Measurements from ENCODE around the gene LILRA2.
"Not testable (repeated sequence)": the region's sequence is repeated elsewhere in the genome, so short reads cannot be mapped to it uniquely, and the experiment has no call there.

Gene LILRA2

GRCh38 chr19:54551293-54551692 is 22.3 kb upstream of the LILRA2 start:
- Histone ChIP-seq H3K27me3 (ENCODE audit: low read depth, low read length) (no peaks in the 10 kb centered on the region), H3K4me1 (ENCODE audit: control insufficient read depth in 1 of 2, insufficient read depth in 2 of 2, low read length in 2 of 2) (no peaks in the 10 kb centered on the region), H3K27ac (ENCODE audit: low read length) (no peak overlapping the region), H3K9me3 (ENCODE audit: control insufficient read depth in 1 of 2, low read length in 2 of 2) (no peaks in the 10 kb centered on the region), H3K4me3 (ENCODE audit: low read depth in 1 of 2, low read length in 2 of 2) (no peak overlapping the region), H3K36me3 (ENCODE audit: control insufficient read depth in 1 of 2, insufficient read depth in 2 of 2, low read length in 2 of 2) (no peaks in the 10 kb centered on the region)

- Histone ChIP-seq H3K27ac (ENCODE audit: low read length) (no peak overlapping the region), H3K4me1 (ENCODE audit: control insufficient read depth in 1 of 2, insufficient read depth in 2 of 2, low read length in 2 of 2) (no peaks in the 10 kb centered on the region), H3K4me3 (ENCODE audit: low read depth in 1 of 2, low read length in 2 of 2) (no peak overlapping the region), H3K27me3 (ENCODE audit: low read depth, low read length) (no peaks in the 10 kb centered on the region), H3K9me3 (ENCODE audit: control insufficient read depth in 1 of 2, low read length in 2 of 2) (no peaks in the 10 kb centered on the region), H3K36me3 (ENCODE audit: control insufficient read depth in 1 of 2, insufficient read depth in 2 of 2, low read length in 2 of 2) (no peaks in the 10 kb centered on the region)
Observed at GRCh38 chr19:54551950-54552912, 21.4 kb upstream of the LILRA2 start.

- Histone ChIP-seq H3K9me3 (ENCODE audit: control insufficient read depth in 1 of 2, low read length in 2 of 2) (no peaks in the 10 kb centered on the region), H3K27ac (ENCODE audit: low read length) (no peak overlapping the region), H3K36me3 (ENCODE audit: control insufficient read depth in 1 of 2, insufficient read depth in 2 of 2, low read length in 2 of 2) (no peaks in the 10 kb centered on the region), H3K4me1 (ENCODE audit: control insufficient read depth in 1 of 2, insufficient read depth in 2 of 2, low read length in 2 of 2) (no peaks in the 10 kb centered on the region), H3K4me3 (ENCODE audit: low read depth in 1 of 2, low read length in 2 of 2) (no peak overlapping the region), H3K27me3 (ENCODE audit: low read depth, low read length) (no peaks in the 10 kb centered on the region)
Observed at GRCh38 chr19:54552913-54553310, 20.7 kb upstream of the LILRA2 start.

- H3K4me1 ChIP-seq (ENCODE audit: control insufficient read depth in 1 of 2, insufficient read depth in 2 of 2, low read length in 2 of 2), result no peaks in the 10 kb centered on the region
- no peaks in the 10 kb centered on the region for H3K27me3 ChIP-seq (ENCODE audit: low read depth, low read length)
- no peak overlapping the region for H3K27ac ChIP-seq (ENCODE audit: low read length)
- no peaks in the 10 kb centered on the region for H3K36me3 ChIP-seq (ENCODE audit: control insufficient read depth in 1 of 2, insufficient read depth in 2 of 2, low read length in 2 of 2)
- H3K4me3 ChIP-seq (ENCODE audit: low read depth in 1 of 2, low read length in 2 of 2), result no peak overlapping the region
- H3K9me3 ChIP-seq (ENCODE audit: control insufficient read depth in 1 of 2, low read length in 2 of 2), result no peaks in the 10 kb centered on the region
Observed at GRCh38 chr19:54554006-54554405, 19.6 kb upstream of the LILRA2 start.

- Histone ChIP-seq H3K9me3 (ENCODE audit: control insufficient read depth in 1 of 2, low read length in 2 of 2) (no peaks in the 10 kb centered on the region), H3K4me1 (ENCODE audit: control insufficient read depth in 1 of 2, insufficient read depth in 2 of 2, low read length in 2 of 2) (no peaks in the 10 kb centered on the region), H3K27me3 (ENCODE audit: low read depth, low read length) (no peaks in the 10 kb centered on the region), H3K36me3 (ENCODE audit: control insufficient read depth in 1 of 2, insufficient read depth in 2 of 2, low read length in 2 of 2) (no peaks in the 10 kb centered on the region), H3K27ac (ENCODE audit: low read length) (no peak overlapping the region), H3K4me3 (ENCODE audit: low read depth in 1 of 2, low read length in 2 of 2) (no peak overlapping the region)
Observed at GRCh38 chr19:54554896-54555295, 18.7 kb upstream of the LILRA2 start.

- H3K27ac ChIP-seq (ENCODE audit: low read length), result no peak overlapping the region
- no peaks in the 10 kb centered on the region for H3K36me3 ChIP-seq (ENCODE audit: control insufficient read depth in 1 of 2, insufficient read depth in 2 of 2, low read length in 2 of 2)
- no peaks in the 10 kb centered on the region for H3K9me3 ChIP-seq (ENCODE audit: control insufficient read depth in 1 of 2, low read length in 2 of 2)
- no peaks in the 10 kb centered on the region for H3K4me1 ChIP-seq (ENCODE audit: control insufficient read depth in 1 of 2, insufficient read depth in 2 of 2, low read length in 2 of 2)
- no peaks in the 10 kb centered on the region for H3K27me3 ChIP-seq (ENCODE audit: low read depth, low read length)
- no peak overlapping the region for H3K4me3 ChIP-seq (ENCODE audit: low read depth in 1 of 2, low read length in 2 of 2)
Observed at GRCh38 chr19:54556194-54556593, 17.4 kb upstream of the LILRA2 start.

GRCh38 chr19:54558339-54558738 is 15.3 kb upstream of the LILRA2 start:
- no peaks in the 10 kb centered on the region for H3K4me1 ChIP-seq (ENCODE audit: control insufficient read depth in 1 of 2, insufficient read depth in 2 of 2, low read length in 2 of 2)

GRCh38 chr19:54560881-54561385 is 12.7 kb upstream of the LILRA2 start:
- Histone ChIP-seq H3K27ac (ENCODE audit: low read length) (no peak overlapping the region), H3K4me3 (ENCODE audit: low read depth in 1 of 2, low read length in 2 of 2) (no peak overlapping the region), H3K4me1 (ENCODE audit: control insufficient read depth in 1 of 2, insufficient read depth in 2 of 2, low read length in 2 of 2) (no peaks in the 10 kb centered on the region), H3K36me3 (ENCODE audit: control insufficient read depth in 1 of 2, insufficient read depth in 2 of 2, low read length in 2 of 2) (no peaks in the 10 kb centered on the region), H3K27me3 (ENCODE audit: low read depth, low read length) (no peaks in the 10 kb centered on the region), H3K9me3 (ENCODE audit: control insufficient read depth in 1 of 2, low read length in 2 of 2) (no peaks in the 10 kb centered on the region)

More at GRCh38 chr19:54558339-54558738, 15.3 kb upstream of the LILRA2 start:
- no peaks in the 10 kb centered on the region for H3K27me3 ChIP-seq (ENCODE audit: low read depth, low read length)
- no peak overlapping the region for H3K27ac ChIP-seq (ENCODE audit: low read length)
- H3K4me3 ChIP-seq (ENCODE audit: low read depth in 1 of 2, low read length in 2 of 2), result no peak overlapping the region
- H3K9me3 ChIP-seq (ENCODE audit: control insufficient read depth in 1 of 2, low read length in 2 of 2), result no peaks in the 10 kb centered on the region
- no peaks in the 10 kb centered on the region for H3K36me3 ChIP-seq (ENCODE audit: control insufficient read depth in 1 of 2, insufficient read depth in 2 of 2, low read length in 2 of 2)

- no peaks in the 10 kb centered on the region for H3K9me3 ChIP-seq (ENCODE audit: control insufficient read depth in 1 of 2, low read length in 2 of 2)
- no peaks in the 10 kb centered on the region for H3K4me1 ChIP-seq (ENCODE audit: control insufficient read depth in 1 of 2, insufficient read depth in 2 of 2, low read length in 2 of 2)
- no peak overlapping the region for H3K4me3 ChIP-seq (ENCODE audit: low read depth in 1 of 2, low read length in 2 of 2)
- no peak overlapping the region for H3K27ac ChIP-seq (ENCODE audit: low read length)
- H3K36me3 ChIP-seq (ENCODE audit: control insufficient read depth in 1 of 2, insufficient read depth in 2 of 2, low read length in 2 of 2), result no peaks in the 10 kb centered on the region
- no peaks in the 10 kb centered on the region for H3K27me3 ChIP-seq (ENCODE audit: low read depth, low read length)
Observed at GRCh38 chr19:54561840-54562239, 11.8 kb upstream of the LILRA2 start.

- H3K27ac ChIP-seq (ENCODE audit: low read length); H3K9me3 ChIP-seq (ENCODE audit: control insufficient read depth in 1 of 2, low read length in 2 of 2); H3K4me3 ChIP-seq (ENCODE audit: low read depth in 1 of 2, low read length in 2 of 2); H3K36me3 ChIP-seq (ENCODE audit: control insufficient read depth in 1 of 2, insufficient read depth in 2 of 2, low read length in 2 of 2); H3K27me3 ChIP-seq (ENCODE audit: low read depth, low read length); H3K4me1 ChIP-seq (ENCODE audit: control insufficient read depth in 1 of 2, insufficient read depth in 2 of 2, low read length in 2 of 2): not testable (repeated sequence)
Observed at GRCh38 chr19:54563206-54563605, 10.4 kb upstream of the LILRA2 start.

- Histone ChIP-seq H3K36me3 (ENCODE audit: control insufficient read depth in 1 of 2, insufficient read depth in 2 of 2, low read length in 2 of 2) (no peaks in the 10 kb centered on the region), H3K9me3 (ENCODE audit: control insufficient read depth in 1 of 2, low read length in 2 of 2) (no peaks in the 10 kb centered on the region), H3K27ac (ENCODE audit: low read length) (no peak overlapping the region), H3K4me3 (ENCODE audit: low read depth in 1 of 2, low read length in 2 of 2) (no peak overlapping the region), H3K27me3 (ENCODE audit: low read depth, low read length) (no peaks in the 10 kb centered on the region), H3K4me1 (ENCODE audit: control insufficient read depth in 1 of 2, insufficient read depth in 2 of 2, low read length in 2 of 2) (no peaks in the 10 kb centered on the region)
Observed at GRCh38 chr19:54570316-54570715, 3.3 kb upstream of the LILRA2 start.
